ENCODE measurements around the gene LTBP3.

Gene LTBP3

DNA sequence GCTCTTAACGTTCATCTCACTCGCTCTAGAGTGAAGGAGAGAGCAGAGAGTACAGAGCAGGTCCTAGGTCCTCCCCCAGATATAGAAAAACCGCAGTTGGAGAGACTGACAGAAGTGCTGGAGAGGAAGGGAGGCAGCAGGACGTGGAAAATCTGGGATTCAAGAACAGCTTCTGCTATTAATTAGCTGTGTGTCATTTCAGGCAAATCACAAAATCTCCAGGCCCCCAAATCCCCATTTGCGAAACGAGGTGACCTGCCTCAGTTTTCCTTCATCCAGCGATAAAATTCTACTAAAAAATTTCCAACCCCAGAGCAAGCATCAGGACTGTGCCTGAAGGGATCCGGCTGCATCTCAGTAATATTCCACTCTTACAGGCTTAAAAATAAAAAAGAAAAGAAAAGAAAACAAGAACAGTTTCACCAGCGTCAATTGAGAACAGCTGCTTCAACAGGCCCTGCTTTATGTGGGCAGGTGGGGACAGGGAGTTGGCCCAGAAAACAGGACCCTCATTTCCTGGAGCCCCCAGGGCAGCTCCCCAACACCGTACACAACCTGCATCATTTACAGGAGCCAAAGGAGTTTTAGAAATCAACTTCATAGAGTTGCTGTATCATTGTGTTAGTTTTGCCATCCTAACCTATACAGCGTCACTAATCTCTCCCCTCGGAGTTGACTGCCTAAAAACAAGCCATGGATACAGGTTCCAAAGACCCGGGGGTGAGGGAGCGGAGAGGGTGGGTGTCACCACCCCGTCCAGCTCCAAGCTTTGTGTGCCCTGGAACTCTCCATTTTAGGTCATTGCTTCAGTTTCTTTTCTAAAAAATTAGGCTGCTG lies 61.6 kb downstream of the LTBP3 start:
- no peak for DNase-seq (ENCODE audit: low read depth)

DNA sequence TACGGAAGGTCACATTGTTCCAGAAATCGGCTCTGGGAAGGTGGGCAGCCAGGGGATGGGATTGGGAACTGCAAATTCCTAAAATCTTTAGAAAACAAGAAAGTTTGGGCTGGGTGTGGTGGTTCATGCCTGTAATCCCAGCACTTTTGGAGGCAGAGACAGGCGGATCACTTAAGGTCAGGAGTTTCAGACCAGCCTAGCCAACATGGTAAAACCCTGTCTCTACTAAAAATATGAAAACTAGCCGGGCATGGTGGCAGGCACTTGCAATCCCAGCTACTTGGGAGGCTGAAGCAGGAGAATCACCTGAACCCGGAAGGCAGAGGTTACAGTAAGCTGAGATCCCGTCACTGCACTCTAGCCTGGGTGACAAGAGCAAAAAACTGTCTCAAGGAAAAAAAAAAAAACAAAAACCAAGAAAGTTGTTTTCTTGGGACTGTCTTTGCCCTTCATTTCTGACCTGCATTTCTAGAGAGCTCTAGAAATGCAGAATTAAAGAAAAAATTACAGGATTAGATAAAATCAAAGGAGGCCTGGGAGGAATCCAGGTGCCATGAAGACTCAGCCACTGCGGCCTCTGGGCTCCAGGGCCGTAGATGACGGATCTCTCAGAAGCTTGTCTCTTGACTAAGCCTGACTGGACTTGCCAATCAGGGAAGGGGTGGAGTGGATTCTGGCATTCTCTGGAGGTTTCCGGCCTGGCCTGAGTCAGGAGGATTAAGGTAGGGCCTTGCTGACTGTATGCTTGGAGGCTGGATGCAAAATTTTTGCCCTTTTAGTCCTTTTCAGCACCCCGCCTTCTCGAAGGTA lies 64.6 kb downstream of the LTBP3 start:
- DNase-seq (ENCODE audit: low read depth): no peak

DNA sequence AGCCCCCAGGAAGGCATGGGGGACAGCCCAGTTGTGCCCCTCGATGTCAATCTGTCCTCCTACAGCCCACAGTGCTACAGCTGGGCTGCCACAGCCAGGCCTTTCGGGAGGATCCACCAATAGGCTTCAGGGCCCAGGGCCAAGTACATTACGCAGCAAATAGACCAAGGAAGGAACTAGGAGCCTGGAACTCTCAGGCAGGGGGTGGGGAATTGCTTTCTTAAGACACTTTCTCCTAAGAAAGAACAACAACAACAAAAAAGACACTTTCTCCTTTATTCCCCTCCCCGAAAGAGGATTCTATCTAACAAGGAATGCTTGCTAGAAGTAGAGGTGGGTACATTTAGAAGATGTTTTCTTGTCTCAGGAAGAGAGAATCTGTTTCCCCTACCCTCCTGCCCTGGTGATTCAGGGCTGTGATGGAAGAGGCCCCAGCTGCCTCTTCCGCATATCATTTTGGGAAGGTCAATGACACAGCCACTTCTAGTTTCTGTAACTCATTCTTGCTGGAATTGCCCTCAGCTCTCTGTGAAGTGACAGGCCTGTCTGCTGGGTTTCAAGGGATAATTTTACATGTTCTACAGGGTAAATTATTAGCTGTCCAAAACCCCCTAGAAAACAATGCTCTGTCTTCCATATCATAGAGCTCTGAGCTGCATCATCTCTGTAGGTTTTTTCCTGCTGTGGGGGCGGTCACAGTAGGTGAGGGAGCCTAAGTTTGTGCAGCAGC lies 65.4 kb downstream of the LTBP3 start:
- no peak for DNase-seq (ENCODE audit: low read depth)

DNA sequence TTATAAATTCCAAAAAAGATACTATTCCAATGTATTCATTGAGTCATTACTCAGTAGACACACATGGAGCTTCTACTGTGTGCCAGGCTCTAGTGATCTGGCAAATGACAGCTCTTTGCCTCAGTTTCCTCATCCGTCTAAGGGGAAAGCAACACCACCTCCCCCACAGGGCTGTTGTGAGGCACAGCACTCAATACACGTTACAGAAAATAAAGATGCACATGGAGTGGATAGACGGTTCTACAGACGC lies 65.8 kb downstream of the LTBP3 start:
- no peak for DNase-seq (ENCODE audit: low read depth)

DNA sequence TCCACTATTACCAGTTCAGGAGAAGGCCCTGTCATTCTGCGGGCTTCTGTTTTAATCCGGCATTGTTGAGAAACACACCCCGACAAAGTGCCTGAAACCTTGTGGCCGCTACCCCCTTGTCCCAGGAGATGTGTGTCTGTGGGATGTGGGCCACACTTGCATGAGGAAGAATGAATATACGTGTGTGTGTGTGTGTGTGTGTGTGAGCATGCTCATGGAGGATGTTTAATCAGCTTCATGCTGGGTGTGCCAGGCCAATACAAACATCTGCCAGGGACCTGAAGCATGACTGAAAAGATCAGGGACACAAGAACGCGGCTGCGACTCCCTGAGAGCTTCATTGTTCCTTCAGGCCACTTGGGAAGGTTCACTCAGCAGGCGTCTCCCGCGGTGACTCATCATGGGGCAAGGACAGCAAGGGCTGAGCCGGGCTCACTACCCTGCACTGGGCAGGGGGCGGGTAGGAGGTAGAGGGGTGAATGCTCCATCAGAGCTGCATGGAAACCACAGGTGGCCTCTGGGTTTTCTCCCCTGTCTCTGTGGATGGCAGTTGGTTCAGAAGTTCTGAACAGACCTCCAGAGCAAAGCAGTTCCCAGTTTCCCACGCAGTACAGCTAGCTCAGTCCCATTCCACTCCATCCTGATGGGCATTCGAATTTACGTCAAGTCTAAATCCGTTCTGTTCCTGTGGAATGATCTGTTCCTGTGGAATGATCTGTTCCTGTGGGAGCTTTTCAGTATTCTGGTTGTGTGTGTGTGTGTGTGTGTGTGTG lies 66.4 kb downstream of the LTBP3 start:
- DNase-seq (ENCODE audit: low read depth): no peak

DNA sequence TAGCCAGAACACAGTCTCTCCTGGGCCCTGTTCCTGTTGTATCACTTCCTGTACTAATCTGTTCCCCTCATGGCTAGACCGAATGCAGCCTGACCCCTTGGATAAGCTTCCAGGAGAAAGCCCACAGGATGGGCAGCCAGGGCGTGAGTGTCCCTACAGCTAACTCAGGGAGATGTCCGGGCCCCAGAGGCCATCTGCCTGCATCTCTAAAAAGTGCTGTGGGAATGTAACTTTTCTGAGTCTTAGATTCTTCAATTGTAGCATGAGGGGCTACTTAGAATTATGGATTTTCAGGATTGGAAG lies 67.0 kb downstream of the LTBP3 start:
- no peak for DNase-seq (ENCODE audit: low read depth)

DNA sequence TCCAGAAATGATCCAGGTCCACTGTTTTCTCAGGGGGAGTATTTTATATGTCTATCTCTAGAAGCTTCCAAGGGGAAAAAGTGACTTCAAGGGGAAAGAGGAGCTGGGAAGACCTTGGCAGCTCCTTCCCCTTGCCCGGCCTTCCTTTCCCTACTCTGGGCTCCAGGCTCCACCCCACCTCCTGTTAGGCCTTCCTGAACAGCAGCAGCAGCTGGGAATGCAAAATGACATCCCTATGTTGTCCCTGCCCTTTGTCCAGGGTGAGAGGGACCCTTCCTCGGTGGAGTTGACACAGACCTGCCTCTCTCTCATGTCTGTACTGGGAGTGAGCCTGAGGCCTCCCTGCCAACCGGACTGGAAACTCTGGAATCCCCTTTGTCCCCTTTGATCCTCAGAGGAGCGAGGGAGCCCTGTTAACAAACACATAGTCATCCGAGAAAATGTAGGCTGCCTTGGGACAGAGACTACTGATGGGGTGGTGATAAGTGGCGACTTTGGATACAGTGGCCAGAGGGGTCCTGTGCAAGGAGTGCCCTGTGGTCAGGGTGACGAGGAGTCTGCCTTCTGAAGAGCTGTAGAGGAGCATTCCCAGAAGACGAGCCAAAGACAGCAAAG lies 68.3 kb downstream of the LTBP3 start:
- no peak for DNase-seq (ENCODE audit: low read depth)

DNA sequence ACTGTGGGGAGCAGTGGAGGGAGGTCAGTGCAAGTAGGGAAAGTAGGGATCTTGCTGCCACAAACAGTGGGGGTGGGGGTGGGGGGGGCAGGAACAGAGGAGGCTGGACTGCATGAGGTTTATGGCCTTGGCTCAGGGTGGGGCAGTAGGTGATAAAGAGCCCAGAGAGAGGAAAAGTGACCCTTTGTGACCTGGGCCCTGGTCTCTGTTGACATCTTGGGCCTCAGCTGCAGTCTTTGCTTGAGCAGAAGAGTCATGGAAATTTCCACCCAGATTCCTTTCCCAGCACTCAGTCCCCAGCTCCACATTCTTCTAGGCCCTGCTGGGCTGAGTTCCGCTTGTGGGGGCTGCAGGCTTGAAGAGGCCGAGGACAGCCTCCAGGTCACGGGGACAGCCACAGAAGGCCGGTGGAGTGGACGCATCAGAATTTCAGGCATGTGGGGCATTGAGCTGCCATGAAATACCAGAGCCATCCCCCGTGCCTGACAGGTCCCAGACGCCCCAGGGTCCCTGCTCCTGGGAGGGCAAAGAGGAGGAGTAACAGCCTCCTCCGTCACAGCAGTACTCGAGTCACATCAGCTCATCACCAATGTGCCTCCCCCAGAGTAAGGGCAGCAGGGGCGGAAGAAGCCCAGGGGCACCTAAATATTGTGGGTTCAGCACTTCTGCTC lies 69.0 kb downstream of the LTBP3 start:
- DNase-seq (ENCODE audit: low read depth): no peak
